GM10266 (cell line): Measurements from ENCODE around the gene LRRC57.

Experiments
- DNase-seq: peaks from one replicate; pipeline ENCODE4 v3.0.0; 2012; ENCODE audit errors: extremely low spot score
- TF ChIP-seq, protein P1 (sequence below): IDR thresholded peaks from 2 replicates; pipeline ENCODE4 v1.5.1; 2012; ENCODE audit warnings: mild to moderate bottlenecking, low read depth; ENCODE audit not compliant: control insufficient read depth, insufficient read depth; ENCODE audit errors: missing control alignments

The LRRC57 gene

GRCh38 chr15:42547918-42548248 lies 710 bp downstream of the LRRC57 start:
- TF ChIP-seq, protein P1, sequence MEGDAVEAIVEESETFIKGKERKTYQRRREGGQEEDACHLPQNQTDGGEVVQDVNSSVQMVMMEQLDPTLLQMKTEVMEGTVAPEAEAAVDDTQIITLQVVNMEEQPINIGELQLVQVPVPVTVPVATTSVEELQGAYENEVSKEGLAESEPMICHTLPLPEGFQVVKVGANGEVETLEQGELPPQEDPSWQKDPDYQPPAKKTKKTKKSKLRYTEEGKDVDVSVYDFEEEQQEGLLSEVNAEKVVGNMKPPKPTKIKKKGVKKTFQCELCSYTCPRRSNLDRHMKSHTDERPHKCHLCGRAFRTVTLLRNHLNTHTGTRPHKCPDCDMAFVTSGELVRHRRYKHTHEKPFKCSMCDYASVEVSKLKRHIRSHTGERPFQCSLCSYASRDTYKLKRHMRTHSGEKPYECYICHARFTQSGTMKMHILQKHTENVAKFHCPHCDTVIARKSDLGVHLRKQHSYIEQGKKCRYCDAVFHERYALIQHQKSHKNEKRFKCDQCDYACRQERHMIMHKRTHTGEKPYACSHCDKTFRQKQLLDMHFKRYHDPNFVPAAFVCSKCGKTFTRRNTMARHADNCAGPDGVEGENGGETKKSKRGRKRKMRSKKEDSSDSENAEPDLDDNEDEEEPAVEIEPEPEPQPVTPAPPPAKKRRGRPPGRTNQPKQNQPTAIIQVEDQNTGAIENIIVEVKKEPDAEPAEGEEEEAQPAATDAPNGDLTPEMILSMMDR: no peak
- DNase-seq: no peak

DNA sequence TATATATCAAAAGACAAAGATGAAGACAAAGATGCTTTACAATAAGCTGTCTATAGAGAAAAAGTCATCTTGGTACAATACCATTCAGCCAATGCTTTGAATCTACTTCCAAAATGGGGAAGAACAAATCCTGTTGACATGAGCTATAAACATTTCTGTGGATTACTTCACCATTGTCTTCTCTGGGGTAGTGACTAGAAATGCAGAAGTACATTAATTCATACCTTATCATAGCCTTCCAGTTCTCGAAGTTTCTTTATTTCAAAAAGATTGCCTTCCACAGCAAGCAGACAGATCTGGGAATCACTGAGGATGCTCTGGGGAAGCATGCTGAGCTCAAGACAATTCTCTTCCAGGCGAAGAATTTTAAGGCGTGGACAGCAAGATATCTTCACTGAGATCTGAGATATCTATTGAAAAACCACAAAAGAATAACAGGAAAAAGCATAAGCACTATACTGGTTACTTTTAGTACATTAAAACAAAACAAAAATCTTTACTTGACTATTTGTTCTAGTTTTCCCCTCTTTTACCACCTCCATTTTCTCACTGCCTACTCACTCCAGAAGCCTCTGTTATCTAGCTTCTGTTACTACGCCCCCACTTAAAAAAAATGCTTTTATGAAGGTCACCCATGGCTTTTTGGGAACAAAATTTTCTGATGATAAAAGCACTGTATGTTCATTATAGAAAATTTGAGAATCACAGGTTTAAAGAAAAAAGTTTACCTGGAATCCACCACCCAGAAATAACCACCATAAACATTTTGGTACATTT lies 3.6 kb downstream of the LRRC57 start:
- no peak for DNase-seq

DNA sequence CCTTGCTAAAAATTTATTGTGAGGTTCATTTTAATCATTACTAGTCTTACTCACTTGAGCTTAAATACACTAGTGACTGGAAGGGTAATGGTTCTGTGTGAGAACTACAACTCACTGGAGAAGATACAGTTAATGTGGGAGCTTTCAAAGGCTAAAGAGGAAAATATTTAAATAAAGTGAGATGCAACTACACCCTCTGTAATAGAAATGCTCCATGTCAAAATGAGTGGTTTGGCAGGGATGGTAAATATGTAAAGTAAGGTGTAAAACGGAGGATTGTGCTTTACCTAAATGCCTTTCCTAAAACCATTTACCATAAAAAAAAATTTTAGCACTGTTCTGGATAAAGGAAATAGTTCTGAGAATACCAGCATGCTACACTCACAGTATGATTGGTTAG lies 15.3 kb downstream of the LRRC57 start:
- DNase-seq: no peak
- TF ChIP-seq, protein P1: no peak

More for the DNA sequence above, 3.6 kb downstream of the LRRC57 start:
- TF ChIP-seq, protein P1: no peak

DNA sequence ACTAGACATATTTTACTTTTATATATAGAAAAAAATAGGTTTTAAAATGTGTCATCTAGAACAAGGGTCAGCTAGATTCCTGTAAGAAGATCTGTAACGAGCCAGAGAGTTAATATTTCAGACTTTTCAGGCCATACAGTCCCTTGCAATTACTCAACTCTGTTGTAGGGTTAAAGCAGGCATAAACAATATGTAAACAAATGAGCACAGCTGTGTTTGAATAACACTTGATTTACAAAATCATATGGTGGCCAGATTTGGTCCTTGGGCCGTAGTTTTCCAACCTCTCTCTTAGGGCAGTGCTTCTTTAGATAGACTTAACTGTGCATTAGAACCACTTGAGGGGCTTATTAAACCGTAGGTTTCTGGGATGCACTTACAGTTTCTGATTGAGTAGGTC lies 19.6 kb downstream of the LRRC57 start:
- no peak for DNase-seq
- TF ChIP-seq, protein P1: no peak

GRCh38 chr15:42523331-42523730 lies 25.3 kb downstream of the LRRC57 start:
- DNase-seq: no peak
- TF ChIP-seq, protein P1: no peak

DNA sequence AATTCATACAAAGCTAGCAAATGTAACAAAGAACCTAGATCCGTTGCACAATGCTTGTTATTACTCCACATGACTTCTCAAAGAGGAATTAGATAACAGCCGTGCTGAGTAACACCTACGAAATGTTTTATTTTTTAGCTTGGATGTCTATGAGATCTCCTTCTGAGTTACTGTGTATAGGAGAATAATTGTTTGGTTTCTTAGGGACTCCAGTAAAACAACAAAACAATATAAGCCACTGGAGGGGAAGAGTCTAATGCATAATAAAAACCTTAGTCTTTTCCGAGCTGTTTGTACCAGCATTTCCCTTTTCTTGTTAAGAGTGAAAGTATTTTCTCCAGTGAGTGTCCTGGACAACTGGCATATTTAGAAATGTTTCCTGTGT lies 37.6 kb downstream of the LRRC57 start:
- TF ChIP-seq, protein P1: no peak
- DNase-seq: no peak

DNA sequence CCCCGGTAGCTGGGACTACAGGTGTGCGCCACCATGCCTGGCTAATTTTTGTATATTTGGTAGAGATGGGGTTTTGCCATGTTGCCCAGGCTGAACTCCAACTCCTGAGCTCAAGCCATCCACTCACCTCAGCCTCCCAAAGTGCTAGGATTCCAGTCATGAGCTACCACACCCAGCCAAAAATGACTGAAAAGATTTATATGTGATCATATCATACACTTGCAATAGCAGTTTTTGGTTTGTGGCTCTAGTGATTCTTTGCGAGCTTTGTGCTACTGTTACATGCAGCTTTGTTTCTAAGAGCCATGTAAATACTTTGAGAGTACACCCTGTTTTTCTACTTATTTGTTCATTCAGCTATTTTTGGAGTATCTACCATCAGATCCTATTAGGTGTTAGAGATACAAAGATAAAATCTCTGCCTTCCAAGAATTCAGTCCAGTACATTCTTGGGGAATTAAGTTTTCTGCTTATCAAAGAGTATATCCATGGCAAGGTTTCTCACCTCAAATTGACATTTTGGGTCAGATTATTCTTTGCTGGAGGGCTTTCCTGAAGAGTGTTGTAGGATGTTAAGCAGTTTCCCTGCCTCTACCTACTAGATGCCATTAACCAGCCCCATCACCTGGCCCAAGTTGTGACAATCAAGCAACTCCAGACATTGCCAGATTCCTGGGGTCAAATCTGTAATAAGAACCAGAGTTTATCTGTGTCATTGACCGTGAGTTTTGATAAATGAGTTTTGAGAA lies 38.2 kb downstream of the LRRC57 start:
- TF ChIP-seq, protein P1: no peak
- no peak for DNase-seq
